HepG2 (cell line): Measurements from ENCODE around the gene AEBP1. TPM values are rescaled to one million over a fixed set of nuclear protein-coding genes. Genes with fewer than 3 reads are reported as not detected.

Source experiments
- ATAC-seq: fragments of 200-7000 bp; cut with Tn5 transposase; 3 replicates; pipeline ENCODE4 v1.9.1; 2020; ENCODE audit warnings: mild to moderate bottlenecking, moderate library complexity
- BruUV-seq: library from RNA; stranded (reverse); fragments of 400-500 nt; replicated peaks from 2 replicates; lab custom pipeline; 2021; lab: Mats Ljungman, UMichigan
- CTCF ChIA-PET: fragments of 300-600 bp; formaldehyde crosslinking; extraction: SDS; loops from one replicate; lab custom pipeline; 2021; ENCODE audit warnings: low total read pairs, inconsistent platforms, low intra/inter-chr PET ratio; lab: Yijun Ruan, JAX
- POLR2A ChIA-PET: fragments of 350-600 bp; sonication (Branson Sonifier 250); formaldehyde crosslinking; loops from one replicate; lab custom pipeline; 2020; ENCODE audit warnings: antibody characterized with exemption, inconsistent platforms; lab: Yijun Ruan, JAX
- DNase-seq: peaks from one replicate; pipeline ENCODE4 v3.0.0-alpha.2; 2015; ENCODE audit warnings: low spot score
- FAIRE-seq: peaks from 3 replicates; lab custom pipeline; 2011; peaks lifted over from hg19 to GRCh38; lab: Jason Lieb, UNC
- H2AFZ ChIP-seq: one replicate; pipeline ENCODE4 v1.6.1; 2011; ENCODE audit warnings: low read length, inconsistent platforms
- H3K27ac ChIP-seq: fragments of 300-600 bp; 3 replicates; pipeline ENCODE4 v1.8.0; 2011; ENCODE audit warnings: mixed run types, mild to moderate bottlenecking, mixed read lengths, low read length, inconsistent platforms; ENCODE audit not compliant: insufficient read depth; ENCODE audit errors: extremely low read length
- H3K27me3 ChIP-seq, 2 experiments: fragments of 200-600 bp in 1 of 2; 2 replicates in 1 of 2; 3 replicates in 1 of 2; pipeline versions ENCODE4 v1.6.0 to v1.8.0; 2011; ENCODE audit warnings: low read length in 2 of 2, mild to moderate bottlenecking in 2 of 2, moderate library complexity in 2 of 2, inconsistent platforms in 1 of 2; ENCODE audit not compliant: insufficient read depth in 2 of 2, control insufficient read depth in 1 of 2
- H3K36me3 ChIP-seq, 2 experiments: fragments of 200-600 bp in 1 of 2; replicated peaks in 1 of 2; 2 replicates in 1 of 2; 3 replicates in 1 of 2; pipeline versions ENCODE4 v1.5.1 to v1.8.0; 2011; ENCODE audit warnings: low read length in 2 of 2, inconsistent platforms in 1 of 2; ENCODE audit not compliant: insufficient read depth in 2 of 2, control insufficient read depth in 1 of 2
- H3K4me1 ChIP-seq: 2 replicates; pipeline ENCODE4 v1.5.1; 2012; ENCODE audit warnings: low read length, inconsistent platforms; ENCODE audit not compliant: insufficient read depth
- H3K4me2 ChIP-seq: 2 replicates; pipeline ENCODE4 v1.6.0; 2011; ENCODE audit warnings: low read depth, low read length, inconsistent platforms
- H3K4me3 ChIP-seq, 3 experiments: fragments of 200-600 bp in 1 of 3; sonication (generic), shearing (Covaris generic) in 1 of 3; replicated peaks in 1 of 3; 2 replicates each; pipeline ENCODE4 v1.5.1; 2011 to 2016; ENCODE audit warnings: low read length in 3 of 3, inconsistent platforms in 2 of 3, low read depth in 2 of 3, mild to moderate bottlenecking in 2 of 3, control low read depth in 1 of 3, mixed read lengths in 1 of 3; ENCODE audit not compliant: insufficient read depth in 1 of 3
- H3K79me2 ChIP-seq: one replicate; pipeline ENCODE4 v1.6.1; 2011; ENCODE audit warnings: low read length, inconsistent platforms; ENCODE audit not compliant: insufficient read depth
- H3K9ac ChIP-seq: 2 replicates; pipeline ENCODE4 v1.6.0; 2011; ENCODE audit warnings: mild to moderate bottlenecking, low read depth, low read length, inconsistent platforms; ENCODE audit not compliant: insufficient read depth
- H3K9me3 ChIP-seq: 2 replicates; pipeline ENCODE4 v1.5.1; 2012; ENCODE audit warnings: mild to moderate bottlenecking, low read length
- H4K20me1 ChIP-seq: 2 replicates; pipeline ENCODE4 v1.6.0; 2011; ENCODE audit warnings: inconsistent platforms, mild to moderate bottlenecking, low read length, moderate library complexity; ENCODE audit not compliant: insufficient read depth
- ATF7-NPFF ChIP-seq: sonication (generic); formaldehyde crosslinking; IDR thresholded peaks from 2 replicates; pipeline ENCODE4 v1.8.1; 2023; ENCODE audit warnings: mild to moderate bottlenecking, low read depth, missing genetic modification reagents, moderate library complexity
- CEBPB ChIP-seq: IDR thresholded peaks from 2 replicates; pipeline ENCODE4 v1.6.1; 2011; ENCODE audit warnings: low read depth, low read length, improper control_type of control experiment, borderline replicate concordance
- ETV5 ChIP-seq: IDR thresholded peaks from 2 replicates; pipeline ENCODE4 v1.6.1; 2018; ENCODE audit warnings: missing biosample characterization, missing genetic modification reagents, inconsistent platforms, borderline replicate concordance
- HMG20B ChIP-seq: conservative IDR thresholded peaks from 2 replicates; pipeline ENCODE4 v1.6.1; 2016; ENCODE audit warnings: missing genetic modification reagents, missing compliant biosample characterization
- RAD21 ChIP-seq: fragments of 450-650 bp; formaldehyde crosslinking; IDR thresholded peaks from 2 replicates; pipeline ENCODE4 v1.5.0; 2020; ENCODE audit warnings: mild to moderate bottlenecking
- TCF12 ChIP-seq, 2 experiments: fragments of 450-650 bp in 1 of 2; sonication (generic) in 1 of 2; formaldehyde crosslinking in 1 of 2; IDR thresholded peaks; 2 replicates each; pipeline versions ENCODE4 v1.6.1 to v1.8.0; 2017 to 2022; ENCODE audit warnings: antibody characterized with exemption in 1 of 2, mild to moderate bottlenecking in 1 of 2, missing genetic modification reagents in 1 of 2, moderate library complexity in 1 of 2
- TCF7L2 ChIP-seq: IDR thresholded peaks from 2 replicates; pipeline ENCODE4 v1.6.1; 2011; ENCODE audit warnings: mild to moderate bottlenecking, low read depth, low read length, moderate library complexity
- ZNF180 ChIP-seq: sonication (generic); formaldehyde crosslinking; IDR thresholded peaks from 2 replicates; pipeline ENCODE4 v1.4.0; 2020; ENCODE audit warnings: low read depth, missing genetic modification reagents, borderline replicate concordance
- whole genome bisulfite sequencing: methylation state at CpG from one replicate; pipeline ENCODE4 v1.1.6; 2017; ENCODE audit warnings: low lambda C conversion rate; 5-methylcytosine and 5-hydroxymethylcytosine counted together
- in situ Hi-C: cut with HindIII; loops from 2 replicates; pipeline ENCODE4 v1.10.0; 2017; ENCODE audit warnings: low pct_unique_long_range_greater_than_20kb; ENCODE audit not compliant: extremely low pct_ligation_motif_present
- intact Hi-C: fragments of 100-400 bp; cut with micrococcal nuclease; formaldehyde crosslinking; loops from one replicate; pipeline ENCODE4 v1.10.0; 2022; ENCODE audit not compliant: unreplicated experiment
- polyA plus RNA-seq, 8 experiments: library from polyadenylated mRNA; depleted of rRNA in 3 of 8; stranded (reverse) in 7 of 8; unstranded in 1 of 8; fragments of >200 nt; fragmentation: Illumina TruSeq in 4 of 8; extraction: Trizol in 4 of 8; gene quantifications; 2 replicates each; pipeline versions ENCODE4 v1.2.1 to v1.2.3, GENCODE V29; 2011 to 2016; ENCODE audit warnings: low read depth in 4 of 8, missing spikeins in 1 of 8, mixed read lengths in 1 of 8; ENCODE audit not compliant: insufficient read depth in 1 of 8
- total RNA-seq, 5 experiments: library from RNA; depleted of rRNA; stranded (reverse); fragments of >200 nt; fragmentation: Illumina TruSeq; extraction: Trizol; gene quantifications; 2 replicates each; pipeline ENCODE4 v1.2.3, GENCODE V29; 2016; ENCODE audit warnings: low read depth in 1 of 5
- TF ChIP-seq, protein P1 (sequence below): sonication (generic); formaldehyde crosslinking; IDR thresholded peaks from 2 replicates; pipeline ENCODE4 v1.9.0; 2021; ENCODE audit warnings: missing genetic modification reagents, borderline replicate concordance
- TF ChIP-seq, protein P2 (sequence below): sonication (generic); formaldehyde crosslinking; IDR thresholded peaks from 2 replicates; pipeline ENCODE4 v1.5.1; 2020; ENCODE audit warnings: missing genetic modification reagents, mild to moderate bottlenecking, borderline replicate concordance
- TF ChIP-seq, protein P3 (sequence below): sonication (generic); formaldehyde crosslinking; IDR thresholded peaks from 2 replicates; pipeline ENCODE4 v1.8.0; 2022; ENCODE audit warnings: mild to moderate bottlenecking, missing genetic modification reagents; ENCODE audit not compliant: insufficient replicate concordance
- TF ChIP-seq, protein P4 (sequence below): sonication (generic); formaldehyde crosslinking; IDR thresholded peaks from 2 replicates; pipeline ENCODE4 v1.8.1; 2022; ENCODE audit warnings: low read depth, mild to moderate bottlenecking, missing genetic modification reagents

Gene AEBP1
- total and polyA plus RNA-seq, 2 of the 13 experiments (the other 11 are each of a cell fraction or from before 2014, with no cell fraction given), result 0.22 to 0.55 TPM

GRCh38 chr7:44149571-44150465 is 45.7 kb downstream of the AEBP1 start (continued):
- TF ChIP-seq ETV5 (no peak), ZNF180 (CRISPR knock-in tag) (no peak), TCF12 (IDR thresholded peaks at IDR 0.05) (no peak), TCF12 (CRISPR knock-in tag; IDR thresholded peaks at IDR 0.05) (no peak), TCF7L2 (no peak), HMG20B (CRISPR knock-in tag) (no peak), ATF7-NPFF (no peak)
- TF ChIP-seq, protein P1, sequence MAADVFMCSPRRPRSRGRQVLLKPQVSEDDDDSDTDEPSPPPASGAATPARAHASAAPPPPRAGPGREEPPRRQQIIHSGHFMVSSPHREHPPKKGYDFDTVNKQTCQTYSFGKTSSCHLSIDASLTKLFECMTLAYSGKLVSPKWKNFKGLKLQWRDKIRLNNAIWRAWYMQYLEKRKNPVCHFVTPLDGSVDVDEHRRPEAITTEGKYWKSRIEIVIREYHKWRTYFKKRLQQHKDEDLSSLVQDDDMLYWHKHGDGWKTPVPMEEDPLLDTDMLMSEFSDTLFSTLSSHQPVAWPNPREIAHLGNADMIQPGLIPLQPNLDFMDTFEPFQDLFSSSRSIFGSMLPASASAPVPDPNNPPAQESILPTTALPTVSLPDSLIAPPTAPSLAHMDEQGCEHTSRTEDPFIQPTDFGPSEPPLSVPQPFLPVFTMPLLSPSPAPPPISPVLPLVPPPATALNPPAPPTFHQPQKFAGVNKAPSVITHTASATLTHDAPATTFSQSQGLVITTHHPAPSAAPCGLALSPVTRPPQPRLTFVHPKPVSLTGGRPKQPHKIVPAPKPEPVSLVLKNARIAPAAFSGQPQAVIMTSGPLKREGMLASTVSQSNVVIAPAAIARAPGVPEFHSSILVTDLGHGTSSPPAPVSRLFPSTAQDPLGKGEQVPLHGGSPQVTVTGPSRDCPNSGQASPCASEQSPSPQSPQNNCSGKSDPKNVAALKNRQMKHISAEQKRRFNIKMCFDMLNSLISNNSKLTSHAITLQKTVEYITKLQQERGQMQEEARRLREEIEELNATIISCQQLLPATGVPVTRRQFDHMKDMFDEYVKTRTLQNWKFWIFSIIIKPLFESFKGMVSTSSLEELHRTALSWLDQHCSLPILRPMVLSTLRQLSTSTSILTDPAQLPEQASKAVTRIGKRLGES, result no peak

DNA sequence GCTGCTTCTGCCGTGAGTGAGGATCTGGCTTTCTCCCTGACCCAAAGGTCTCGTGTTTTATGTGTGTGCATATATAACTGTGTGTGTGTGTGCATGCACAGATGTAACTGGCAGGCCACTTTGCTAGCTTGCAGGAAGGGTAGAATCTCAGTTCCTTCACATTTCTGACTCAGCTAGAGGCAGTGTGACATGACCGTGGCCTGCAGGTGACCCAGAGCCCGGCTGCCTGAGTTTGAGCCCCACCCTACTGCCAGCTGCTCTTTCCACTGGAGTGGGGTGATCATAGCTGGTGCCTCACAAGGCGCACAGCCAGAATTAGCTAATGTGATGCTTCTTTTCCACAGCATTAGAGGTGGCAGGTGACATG is 46.3 kb downstream of the AEBP1 start:
- Histone ChIP-seq H3K9ac (no peak overlapping the region), H3K9me3 (no peaks in the 10 kb centered on the region), H3K4me3 (no peak overlapping the region), H3K36me3 (no peaks in the 10 kb centered on the region), H2AFZ (no peak overlapping the region), H4K20me1 (no peaks in the 10 kb centered on the region), H3K27me3 (peaks cover 2 to 58% of the 10 kb centered on the region in 2 experiments; a peak in 3 of 5 replicates), H3K4me2 (no peak overlapping the region), H3K27ac (no peak overlapping the region), H3K79me2 (no peaks in the 10 kb centered on the region), H3K4me1 (peaks cover 9% of the 10 kb centered on the region)
- ChIA-PET POLR2A (no interaction called here), CTCF (no interaction called here)
- FAIRE-seq (no peak), ATAC-seq (no peak), DNase-seq (no peak)
- WGBS, result 22% methylated on average over 4 of the region's 5 CpGs
- no TSS peak for BruUV-seq
- in situ Hi-C loops, result no loop called here
- intact Hi-C loops, result no loop called here
- TF ChIP-seq, protein P2, sequence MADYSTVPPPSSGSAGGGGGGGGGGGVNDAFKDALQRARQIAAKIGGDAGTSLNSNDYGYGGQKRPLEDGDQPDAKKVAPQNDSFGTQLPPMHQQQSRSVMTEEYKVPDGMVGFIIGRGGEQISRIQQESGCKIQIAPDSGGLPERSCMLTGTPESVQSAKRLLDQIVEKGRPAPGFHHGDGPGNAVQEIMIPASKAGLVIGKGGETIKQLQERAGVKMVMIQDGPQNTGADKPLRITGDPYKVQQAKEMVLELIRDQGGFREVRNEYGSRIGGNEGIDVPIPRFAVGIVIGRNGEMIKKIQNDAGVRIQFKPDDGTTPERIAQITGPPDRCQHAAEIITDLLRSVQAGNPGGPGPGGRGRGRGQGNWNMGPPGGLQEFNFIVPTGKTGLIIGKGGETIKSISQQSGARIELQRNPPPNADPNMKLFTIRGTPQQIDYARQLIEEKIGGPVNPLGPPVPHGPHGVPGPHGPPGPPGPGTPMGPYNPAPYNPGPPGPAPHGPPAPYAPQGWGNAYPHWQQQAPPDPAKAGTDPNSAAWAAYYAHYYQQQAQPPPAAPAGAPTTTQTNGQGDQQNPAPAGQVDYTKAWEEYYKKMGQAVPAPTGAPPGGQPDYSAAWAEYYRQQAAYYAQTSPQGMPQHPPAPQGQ (CRISPR knock-in tag), result no peak
- no peak for TF ChIP-seq RAD21 (CRISPR knock-in tag)
- TF ChIP-seq, protein P3, sequence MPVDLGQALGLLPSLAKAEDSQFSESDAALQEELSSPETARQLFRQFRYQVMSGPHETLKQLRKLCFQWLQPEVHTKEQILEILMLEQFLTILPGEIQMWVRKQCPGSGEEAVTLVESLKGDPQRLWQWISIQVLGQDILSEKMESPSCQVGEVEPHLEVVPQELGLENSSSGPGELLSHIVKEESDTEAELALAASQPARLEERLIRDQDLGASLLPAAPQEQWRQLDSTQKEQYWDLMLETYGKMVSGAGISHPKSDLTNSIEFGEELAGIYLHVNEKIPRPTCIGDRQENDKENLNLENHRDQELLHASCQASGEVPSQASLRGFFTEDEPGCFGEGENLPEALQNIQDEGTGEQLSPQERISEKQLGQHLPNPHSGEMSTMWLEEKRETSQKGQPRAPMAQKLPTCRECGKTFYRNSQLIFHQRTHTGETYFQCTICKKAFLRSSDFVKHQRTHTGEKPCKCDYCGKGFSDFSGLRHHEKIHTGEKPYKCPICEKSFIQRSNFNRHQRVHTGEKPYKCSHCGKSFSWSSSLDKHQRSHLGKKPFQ, result no peak
- TF ChIP-seq CEBPB, result no peak
- TF ChIP-seq, protein P4, sequence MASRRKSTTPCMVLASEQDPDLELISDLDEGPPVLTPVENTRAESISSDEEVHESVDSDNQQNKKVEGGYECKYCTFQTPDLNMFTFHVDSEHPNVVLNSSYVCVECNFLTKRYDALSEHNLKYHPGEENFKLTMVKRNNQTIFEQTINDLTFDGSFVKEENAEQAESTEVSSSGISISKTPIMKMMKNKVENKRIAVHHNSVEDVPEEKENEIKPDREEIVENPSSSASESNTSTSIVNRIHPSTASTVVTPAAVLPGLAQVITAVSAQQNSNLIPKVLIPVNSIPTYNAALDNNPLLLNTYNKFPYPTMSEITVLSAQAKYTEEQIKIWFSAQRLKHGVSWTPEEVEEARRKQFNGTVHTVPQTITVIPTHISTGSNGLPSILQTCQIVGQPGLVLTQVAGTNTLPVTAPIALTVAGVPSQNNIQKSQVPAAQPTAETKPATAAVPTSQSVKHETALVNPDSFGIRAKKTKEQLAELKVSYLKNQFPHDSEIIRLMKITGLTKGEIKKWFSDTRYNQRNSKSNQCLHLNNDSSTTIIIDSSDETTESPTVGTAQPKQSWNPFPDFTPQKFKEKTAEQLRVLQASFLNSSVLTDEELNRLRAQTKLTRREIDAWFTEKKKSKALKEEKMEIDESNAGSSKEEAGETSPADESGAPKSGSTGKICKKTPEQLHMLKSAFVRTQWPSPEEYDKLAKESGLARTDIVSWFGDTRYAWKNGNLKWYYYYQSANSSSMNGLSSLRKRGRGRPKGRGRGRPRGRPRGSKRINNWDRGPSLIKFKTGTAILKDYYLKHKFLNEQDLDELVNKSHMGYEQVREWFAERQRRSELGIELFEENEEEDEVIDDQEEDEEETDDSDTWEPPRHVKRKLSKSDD (CRISPR knock-in tag), result no peak
